Activated naive CD4-positive, alpha-beta T cell (primary cell): ENCODE results near the gene GNAZ.

Experiments used
- DNase-seq, 4 experiments: peaks; one replicate each; lab custom pipeline; 2025; lab: John Stamatoyannopoulos, UW

The GNAZ gene

DNA sequence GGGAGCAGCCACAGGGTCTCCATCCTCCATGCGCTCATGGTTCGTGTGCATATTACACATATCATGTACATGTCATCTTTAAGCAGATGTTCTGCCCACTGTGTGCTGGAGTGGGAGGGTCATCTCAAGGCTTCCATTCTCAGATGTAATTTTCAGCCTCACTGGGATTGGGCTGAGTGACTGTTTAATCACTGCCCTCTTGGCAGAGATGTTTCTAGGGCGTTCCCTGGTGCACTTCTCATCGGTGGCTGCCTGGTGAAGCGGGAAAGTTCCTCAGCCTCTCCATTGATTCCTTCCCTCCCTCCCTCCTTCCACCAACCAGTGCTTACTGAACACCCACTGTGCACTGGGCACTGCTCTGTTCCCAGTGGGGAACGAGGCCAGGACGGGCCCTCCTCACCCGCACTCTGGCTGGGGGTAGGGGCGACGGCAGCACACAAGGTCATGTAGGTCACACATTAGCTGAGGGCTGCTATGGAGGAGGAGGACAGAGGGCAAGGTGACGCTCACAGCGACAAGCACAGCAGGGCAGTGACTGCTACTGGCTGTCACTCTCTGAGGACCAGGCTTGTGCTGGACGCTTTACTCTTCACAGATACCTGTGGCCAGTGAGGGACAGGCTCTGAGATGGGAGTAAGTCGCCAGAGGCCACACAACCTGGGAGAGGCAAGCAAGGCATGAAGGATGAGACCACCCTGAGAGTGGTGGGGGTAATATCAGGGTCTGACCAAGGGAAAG is 22.9 kb downstream of the GNAZ start:
- no peak for DNase-seq

DNA sequence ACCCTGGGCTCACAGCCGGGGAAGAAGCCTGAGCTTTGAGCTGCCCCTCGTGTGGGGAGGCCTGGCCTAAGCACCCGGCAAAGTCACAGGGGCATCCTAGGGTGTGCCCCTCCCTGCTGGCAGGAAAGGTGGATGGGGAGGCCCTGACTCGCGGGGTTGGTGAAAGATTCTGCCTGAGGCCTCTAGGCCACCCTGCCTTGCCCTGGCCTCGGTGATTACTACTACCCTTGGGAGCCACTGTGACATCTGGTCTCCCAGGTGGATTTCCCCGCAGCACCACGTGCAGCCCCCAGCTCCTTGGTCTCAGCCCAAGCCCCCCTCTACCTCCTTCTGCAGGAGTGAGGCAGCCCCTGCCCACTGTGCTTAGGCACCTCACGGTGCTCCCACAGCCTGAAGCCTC is 23.9 kb downstream of the GNAZ start:
- DNase-seq: no peak

DNA sequence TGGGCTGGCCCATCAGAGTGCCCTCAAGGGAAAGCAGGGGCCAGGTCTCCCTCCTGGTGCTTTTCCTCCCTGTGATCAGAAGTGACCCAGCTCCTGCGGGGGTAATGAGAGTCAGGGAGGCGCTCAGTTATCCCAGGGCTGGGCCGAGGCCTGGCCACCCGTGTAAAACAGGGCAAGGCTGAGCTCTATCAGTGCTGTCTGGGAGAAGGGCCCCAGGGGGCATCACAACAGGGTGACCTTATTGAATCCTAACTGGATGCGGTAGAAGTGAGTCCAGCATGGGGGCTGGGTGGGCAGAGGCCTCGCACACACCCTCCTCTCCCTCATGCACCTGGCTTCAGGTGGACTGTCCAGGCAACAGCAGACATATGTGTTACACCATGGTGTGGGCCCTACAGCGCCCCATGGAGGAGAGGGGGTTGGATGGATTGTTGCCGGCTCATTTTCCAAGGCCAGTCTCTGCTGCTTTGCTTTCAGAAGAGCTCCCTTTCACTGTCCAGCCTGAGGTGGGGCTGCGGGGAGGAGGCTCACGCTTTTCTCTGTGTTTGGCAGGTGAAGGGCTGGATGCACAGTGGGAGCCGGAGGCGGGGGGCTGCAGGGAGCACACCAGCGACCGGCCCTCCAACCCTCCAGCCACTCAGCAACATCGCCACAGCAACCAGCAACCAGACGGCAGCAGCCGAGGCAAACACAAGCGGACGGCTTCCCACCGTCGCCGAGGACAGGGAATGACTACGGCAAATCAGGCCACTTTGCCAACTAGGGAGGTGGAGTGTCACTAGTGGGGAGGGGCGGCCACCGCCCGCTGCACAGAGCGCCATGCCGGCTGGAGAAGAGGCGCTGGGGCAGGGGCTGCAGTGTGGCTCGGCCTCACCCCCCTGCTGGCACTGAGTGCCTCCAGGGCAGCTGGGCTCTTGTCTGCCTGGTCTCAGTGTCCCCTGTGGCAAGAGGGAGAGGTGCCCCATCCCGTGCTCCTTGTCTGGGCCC is 24.7 kb downstream of the GNAZ start:
- no peak for DNase-seq

DNA sequence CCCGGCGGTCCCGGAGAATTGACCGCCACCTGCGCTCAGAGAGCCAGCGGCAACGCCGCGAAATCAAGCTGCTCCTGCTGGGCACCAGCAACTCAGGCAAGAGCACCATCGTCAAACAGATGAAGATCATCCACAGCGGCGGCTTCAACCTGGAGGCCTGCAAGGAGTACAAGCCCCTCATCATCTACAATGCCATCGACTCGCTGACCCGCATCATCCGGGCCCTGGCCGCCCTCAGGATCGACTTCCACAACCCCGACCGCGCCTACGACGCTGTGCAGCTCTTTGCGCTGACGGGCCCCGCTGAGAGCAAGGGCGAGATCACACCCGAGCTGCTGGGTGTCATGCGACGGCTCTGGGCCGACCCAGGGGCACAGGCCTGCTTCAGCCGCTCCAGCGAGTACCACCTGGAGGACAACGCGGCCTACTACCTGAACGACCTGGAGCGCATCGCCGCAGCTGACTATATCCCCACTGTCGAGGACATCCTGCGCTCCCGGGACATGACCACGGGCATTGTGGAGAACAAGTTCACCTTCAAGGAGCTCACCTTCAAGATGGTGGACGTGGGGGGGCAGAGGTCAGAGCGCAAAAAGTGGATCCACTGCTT is 25.5 kb downstream of the GNAZ start:
- DNase-seq: no peak

DNA sequence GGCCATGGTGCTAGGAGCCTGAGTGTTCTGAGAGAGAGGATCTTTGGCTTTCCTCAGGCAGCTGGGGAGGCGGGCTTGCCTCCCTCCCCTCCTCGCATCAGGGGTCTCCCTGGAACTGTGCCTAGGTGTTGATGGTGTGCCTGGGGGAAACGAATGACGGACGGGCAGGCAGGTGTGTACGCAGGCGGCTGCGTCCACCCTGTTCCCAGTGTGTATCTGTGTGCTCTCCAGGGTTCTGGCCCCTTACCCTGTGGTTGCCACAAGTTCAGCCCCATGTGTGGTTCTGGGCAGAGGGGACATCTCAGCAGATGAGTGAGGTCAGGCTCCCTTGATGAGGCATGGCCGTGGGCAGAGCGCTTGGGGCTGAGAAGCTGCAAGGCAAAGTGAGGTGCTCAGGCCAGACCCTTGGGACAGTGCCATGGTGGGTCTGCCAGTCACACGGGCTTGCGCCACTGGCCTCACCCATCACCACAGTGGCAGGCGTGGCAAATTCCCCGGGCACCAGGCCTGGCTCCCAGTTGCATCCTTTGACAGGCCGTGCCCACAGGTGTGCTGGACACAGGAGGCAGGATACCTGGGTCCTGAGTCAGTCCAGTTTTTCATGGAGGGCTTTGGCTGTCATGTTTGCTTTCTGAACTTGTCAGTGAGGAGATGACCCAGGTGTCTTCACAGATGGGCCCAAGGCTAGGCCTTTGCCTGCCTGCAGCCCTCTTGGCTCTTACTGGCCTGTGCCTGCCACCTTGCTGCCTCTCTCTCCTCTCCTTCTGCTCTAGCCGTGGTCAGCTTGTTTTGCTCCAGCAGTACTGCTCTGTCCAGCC is 27.3 kb downstream of the GNAZ start:
- DNase-seq: no peak

DNA sequence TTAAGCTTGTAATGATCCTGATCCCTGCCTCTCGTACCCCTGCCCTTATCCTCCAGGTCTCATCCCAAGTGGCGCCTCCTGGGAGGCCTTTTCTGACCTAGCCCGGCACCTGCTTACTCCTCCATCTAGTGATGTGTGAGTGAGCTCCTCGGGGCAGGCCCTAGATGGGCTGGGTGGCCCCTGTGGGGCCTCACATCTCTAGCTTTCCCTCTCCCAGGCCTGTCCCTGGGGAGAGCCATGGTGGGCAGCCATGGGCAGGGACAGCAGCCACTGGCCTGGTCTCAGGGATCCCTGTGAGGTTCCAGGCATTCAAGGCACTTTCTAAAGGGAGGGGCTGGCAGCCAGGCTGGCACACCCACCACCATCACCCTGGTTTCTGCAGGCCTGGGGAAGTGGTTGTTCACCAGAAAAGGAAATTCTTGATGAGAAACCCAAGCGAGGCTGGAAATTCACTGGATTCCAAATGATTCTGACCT is 27.9 kb downstream of the GNAZ start:
- DNase-seq: no peak

DNA sequence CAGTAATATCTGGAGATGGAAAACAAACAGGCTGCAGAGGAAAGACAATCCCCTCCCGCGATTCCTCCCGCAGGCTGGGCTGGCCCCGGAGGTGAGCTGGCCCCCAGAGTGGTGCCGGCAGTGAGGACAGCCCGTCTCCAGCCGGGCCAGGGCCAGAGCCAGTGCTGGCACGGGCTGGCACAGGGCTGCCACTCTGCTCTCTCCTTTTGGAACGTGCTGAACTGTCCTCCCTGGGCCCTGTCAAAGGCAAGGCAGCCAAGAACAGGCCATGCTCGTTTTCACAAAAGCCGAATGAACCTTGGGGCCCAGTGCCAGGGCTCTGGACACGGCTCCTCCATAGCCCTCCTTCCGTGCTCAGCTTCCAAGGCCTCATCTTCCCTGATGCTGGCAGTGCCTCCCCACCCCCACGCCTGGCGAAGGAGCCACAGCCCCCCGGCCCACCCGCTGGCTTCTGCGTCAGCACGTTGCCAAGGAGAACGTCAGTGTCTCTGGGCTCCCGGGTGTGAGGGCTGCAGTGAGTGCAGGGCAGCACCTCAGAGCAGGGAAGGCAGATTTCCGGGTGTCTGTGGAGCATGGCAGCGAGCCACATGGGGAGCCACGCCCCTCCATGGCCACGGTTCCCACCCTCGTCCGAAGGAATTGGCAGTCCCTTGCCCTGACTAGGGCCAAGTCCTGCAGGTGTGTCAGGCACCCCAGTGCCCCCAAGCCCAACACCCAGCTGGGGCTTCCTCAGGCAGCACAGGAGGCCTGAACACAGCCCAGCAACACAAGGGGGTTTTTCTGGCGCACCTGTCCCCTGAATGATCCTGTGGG is 28.6 kb downstream of the GNAZ start:
- no peak for DNase-seq

DNA sequence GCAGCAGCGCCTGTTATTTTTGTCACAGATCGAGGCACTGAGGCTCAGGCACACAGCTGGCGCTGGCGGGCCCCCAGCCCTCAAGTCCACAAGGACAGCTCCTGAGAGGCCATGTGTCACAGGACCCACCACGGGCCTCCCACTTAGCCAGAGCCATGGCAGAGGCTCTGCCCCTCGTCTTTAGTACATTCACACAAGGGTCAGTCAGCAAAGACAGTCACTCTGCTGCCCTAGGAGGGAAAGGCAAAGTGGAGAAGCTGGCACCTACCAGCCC is 29.1 kb downstream of the GNAZ start:
- no peak for DNase-seq

DNA sequence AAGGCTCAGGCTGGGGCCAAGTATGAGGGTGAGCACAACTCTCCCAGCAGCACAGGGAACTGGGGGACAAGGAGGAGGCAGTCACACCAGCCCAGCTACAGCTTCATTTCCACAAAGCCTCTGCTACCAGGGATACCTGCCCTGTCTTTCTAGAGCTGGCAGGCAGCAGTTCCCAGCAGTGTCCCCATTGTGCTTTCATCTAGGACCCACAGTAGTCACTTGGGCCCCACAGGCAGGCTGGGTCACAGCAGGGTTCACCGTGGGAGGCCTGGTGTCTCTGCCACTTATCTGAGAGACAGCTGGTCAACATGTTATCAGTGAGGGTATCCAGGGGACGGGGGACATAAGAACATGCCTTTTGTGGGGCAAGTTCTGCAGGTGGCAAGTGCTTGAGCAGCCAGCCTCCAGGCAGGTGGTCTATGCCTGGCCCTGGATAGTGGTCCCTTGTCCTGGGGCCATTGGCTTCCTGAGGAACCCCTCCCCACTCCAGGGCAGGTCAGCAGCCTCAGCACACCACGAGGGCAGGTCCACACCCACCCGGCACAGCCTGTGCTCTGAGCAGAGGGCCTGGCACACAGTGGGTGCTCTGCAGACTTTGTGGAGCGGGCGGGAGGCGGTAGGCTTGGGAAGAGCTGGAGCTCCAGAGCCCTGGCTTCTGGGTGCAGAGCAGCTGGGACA is 29.9 kb downstream of the GNAZ start:
- no peak for DNase-seq

DNA sequence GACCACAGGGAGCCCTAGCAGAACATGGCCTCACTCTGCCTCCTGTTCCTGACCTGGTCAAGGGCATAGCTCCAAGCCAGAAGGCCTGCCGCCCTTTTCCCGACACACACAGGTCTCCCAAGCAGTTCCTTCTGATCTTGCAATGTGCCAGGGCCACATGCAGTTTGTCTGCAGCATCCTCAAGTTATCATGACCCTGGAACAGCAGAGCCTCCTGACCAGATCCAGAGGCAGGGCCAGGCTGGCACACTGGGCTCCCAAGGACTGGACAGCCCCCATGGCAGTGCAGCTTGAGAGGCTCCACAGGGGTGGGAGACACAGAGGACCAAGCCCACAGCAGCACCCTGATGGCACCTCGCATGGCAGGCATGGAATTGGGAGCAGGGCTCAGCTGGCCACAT is 31.2 kb downstream of the GNAZ start:
- no peak for DNase-seq

DNA sequence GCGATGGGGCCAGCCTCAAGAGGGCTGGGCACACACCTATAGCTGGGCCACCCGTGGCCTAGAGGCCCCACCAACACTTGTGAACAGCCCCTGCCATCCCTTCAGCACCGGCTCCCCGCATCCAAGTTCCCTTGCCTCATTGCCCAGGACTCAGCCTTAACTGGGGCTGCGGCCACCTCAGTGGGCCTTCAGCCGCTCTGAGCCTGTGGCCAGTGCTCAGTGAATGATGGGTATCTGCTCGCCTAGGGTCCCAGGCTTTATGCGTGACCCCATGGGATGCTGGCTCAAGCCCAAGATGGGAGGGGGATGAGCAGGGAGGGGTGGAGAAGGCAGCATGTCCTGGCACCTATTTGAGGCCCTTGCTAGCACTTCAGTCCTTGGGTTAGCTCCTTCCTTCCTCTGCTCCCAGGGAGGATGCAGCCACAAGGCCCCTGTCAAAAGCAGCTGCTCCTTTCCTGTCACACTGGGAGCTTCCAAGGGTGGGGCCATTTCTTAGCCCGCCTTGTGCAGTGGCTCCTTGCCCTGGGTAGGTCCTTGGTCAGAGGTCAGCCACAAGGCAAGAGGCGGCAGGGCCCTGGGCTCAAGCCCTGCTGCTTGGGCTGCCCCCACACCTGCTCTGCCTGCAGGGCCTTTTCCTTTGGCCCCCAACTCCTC is 31.8 kb downstream of the GNAZ start:
- DNase-seq: no peak

DNA sequence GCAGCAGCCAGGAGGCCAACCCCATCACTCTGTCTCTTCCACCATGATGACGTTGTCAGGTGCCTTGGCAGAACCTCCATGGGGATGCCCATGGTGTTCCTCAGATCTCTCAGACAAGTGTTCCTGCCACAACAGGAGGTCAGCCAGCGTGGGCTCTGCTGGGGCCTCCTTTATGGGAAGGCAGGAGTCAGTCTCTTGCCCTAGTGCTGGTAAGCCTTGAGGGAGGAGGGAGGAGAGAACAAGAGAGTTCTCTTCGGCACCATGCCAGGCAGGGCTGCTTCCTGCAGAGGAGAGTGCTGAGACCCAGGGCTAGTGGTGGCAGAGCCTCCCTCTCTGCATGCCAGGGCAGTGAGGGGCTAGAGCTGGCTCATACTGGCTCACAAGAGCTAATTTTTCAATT is 32.5 kb downstream of the GNAZ start:
- no peak for DNase-seq

DNA sequence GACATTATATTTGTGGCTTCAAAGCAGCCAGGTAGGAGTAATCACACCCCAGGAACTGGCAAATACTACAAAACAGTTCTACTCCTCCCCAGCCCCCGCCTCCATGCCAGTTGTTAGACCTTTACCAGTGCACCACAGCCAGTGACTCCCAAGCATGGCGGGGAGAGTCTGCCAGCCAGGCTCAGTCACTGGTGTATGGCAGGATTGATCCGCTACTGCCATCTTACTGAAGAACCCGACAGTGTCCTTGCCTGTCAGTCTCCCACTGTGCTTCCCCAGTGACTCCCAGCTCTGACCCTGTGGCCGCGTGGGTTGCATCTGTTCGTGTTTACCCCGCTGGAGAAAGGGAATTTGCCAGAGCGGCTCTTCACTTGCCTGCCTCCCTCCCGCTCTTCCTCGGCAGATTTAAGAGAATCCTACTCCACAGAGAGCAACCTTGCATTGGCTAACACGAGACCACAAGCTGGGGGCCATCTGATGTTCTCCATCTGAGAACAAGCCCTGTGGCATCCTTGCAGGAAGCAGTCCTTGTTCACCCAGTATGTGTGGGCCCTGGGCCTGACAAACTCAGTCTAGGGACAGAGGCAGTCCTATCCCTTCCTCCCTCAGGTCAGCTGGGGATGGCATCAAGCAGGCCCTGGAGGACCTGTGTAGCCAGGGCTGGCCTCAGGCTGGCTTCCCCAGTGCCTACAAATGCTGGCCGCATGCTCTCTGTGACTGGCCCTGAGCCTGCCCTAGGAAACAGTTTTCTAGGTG is 33.1 kb downstream of the GNAZ start:
- no peak for DNase-seq

DNA sequence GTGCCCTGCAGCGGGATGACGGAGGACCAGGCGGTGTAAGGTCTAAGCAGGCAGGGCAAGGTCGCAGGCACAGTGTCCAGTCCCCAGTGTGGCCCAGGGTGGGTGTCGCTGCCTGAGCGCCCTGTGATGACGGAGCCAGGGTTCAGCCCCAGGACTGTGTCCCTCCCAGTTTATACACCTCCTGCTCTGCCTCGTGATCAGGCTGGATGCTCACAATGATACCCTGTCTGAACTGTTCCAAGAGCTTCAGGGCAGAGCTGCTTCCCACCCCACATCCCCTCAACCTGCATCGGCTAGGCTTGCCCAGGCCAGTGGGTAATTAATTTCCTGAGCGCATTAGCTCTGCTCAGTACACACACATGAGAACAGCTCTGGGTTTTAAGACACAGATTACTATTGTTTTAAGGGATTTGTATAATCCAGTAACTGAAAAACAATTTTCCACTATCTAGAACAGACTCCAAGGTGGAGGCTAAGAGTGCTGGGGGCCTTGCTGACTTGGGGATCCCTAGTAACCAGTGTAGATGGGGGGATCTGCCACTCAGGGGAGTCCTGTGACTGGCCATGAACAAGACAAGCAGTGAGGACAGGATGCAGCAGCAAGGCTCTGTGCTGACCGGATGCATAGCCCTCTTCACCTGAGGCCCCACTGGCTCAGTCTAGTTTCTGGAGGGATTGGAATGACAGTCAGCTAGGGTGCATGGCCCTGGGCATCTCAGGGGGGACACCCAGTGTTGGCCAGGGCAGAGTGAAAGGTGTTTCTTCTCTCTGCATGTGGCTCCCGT is 34.1 kb downstream of the GNAZ start:
- no peak for DNase-seq

DNA sequence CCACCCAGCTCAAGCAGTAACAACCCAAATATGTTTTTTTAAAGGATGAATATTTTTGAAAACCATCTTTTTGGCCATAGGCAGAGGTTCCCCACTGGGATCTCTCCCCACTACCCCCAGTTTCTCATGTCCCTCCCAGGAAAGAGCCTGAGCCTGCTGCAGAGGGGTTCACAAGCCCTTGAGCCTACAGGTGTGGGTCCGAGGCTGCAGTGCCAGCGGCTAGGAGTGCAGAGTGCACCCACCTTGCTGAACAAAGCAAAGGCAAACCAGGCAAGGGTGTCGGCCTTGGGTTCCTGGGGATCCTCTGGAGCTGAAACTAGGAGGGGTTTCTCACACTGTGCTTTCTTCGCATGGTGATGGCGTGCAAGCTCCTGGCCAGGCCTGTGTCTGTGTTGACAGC is 35.0 kb downstream of the GNAZ start:
- no peak for DNase-seq

DNA sequence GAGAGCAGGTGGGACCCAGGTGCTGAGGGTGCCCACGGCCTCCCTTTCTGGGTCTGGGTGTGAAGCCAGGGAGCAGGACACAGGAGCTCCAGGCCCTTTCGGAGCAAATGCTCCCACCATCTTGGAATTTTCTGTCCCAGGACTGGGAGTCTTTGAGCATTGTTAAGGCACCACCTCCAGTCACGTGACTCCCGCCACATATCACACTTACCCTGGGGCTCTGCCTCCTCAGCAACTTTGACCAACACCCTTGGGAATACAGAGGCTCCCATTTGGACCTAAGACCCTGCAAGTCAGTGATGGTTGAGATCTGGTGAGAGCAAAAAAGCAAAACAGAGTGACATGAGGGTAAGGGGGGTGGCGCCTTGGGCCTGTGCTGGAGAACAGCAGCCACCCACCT is 35.6 kb downstream of the GNAZ start:
- DNase-seq: no peak

DNA sequence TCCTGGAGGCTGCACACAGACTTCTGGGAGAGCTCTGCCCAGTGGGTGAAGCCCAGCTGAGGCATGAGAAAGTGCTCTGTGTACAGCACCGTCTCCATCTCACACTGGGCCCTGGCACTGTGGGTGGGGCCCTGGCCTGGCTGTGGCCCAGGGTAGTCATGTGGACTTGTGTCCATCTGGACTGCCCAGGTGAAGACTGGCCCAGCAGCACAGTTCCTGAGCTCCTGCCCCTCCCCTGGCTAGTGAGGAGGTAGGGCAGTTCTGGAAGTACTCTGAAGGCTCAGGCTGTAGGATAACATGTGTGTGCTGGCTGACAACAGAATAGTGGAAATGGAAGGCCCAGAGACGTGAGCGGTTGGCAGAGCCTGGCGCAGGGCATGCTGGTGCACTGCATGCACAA is 36.0 kb downstream of the GNAZ start:
- no peak for DNase-seq

DNA sequence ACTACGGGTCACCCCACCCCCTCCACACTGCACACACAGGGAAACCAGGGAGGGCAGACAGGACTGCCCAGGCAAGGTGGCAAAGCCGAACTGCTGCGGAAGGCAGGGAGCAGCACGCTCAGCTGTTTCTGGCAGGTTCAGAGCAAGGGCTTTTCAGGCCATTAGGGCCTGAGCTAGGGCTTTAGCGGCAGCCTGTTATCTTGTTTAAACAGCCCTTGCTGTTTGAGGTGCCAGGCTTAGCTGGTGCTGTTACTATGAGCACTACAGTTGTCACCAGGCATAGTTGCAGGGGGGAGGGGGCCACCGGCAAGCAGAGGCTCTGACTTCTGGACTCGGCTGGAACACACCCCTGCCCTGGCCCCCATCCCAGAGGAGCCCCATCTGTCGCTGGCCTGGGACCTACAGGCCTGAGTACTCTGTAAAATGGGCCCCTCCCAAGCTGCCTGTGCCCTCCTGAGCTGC is 36.6 kb downstream of the GNAZ start:
- no peak for DNase-seq
